GM10847 (cell line): ENCODE measurements around the gene GJB3.

Experiments used
- POLR2A ChIP-seq: IDR thresholded peaks from 2 replicates; pipeline ENCODE4 v1.6.1; 2011; ENCODE audit not compliant: insufficient read length; ENCODE audit errors: extremely low read depth

The GJB3 gene

GRCh38 chr1:34781071-34781843 lies at the start of gene GJB3:
Gene GJB3 (plus strand): TSS chr1:34781214. CDS start chr1:34784763, 3,549 bp downstream.
- no peak for TF ChIP-seq POLR2A

- no peak for TF ChIP-seq POLR2A
These were observed 44.3 kb upstream of the GJB3 start for GRCh38 chr1:34736692-34737091.

GRCh38 chr1:34739613-34740012 lies 41.4 kb upstream of the GJB3 start:
- no peak for TF ChIP-seq POLR2A

GRCh38 chr1:34740161-34740868 lies 40.7 kb upstream of the GJB3 start:
- no peak for TF ChIP-seq POLR2A

- TF ChIP-seq POLR2A: no peak
These were observed 38.2 kb upstream of the GJB3 start for GRCh38 chr1:34742667-34743270.

- no peak for TF ChIP-seq POLR2A
These were observed 37.2 kb upstream of the GJB3 start for GRCh38 chr1:34743775-34744174.

- TF ChIP-seq POLR2A: no peak
These were observed 36.2 kb upstream of the GJB3 start for GRCh38 chr1:34744851-34745250.

GRCh38 chr1:34745666-34746065 lies 35.3 kb upstream of the GJB3 start:
- no peak for TF ChIP-seq POLR2A

- TF ChIP-seq POLR2A: no peak
These were observed 34.9 kb upstream of the GJB3 start for GRCh38 chr1:34746101-34746500.

GRCh38 chr1:34746785-34747637 lies 34.0 kb upstream of the GJB3 start:
- TF ChIP-seq POLR2A: no peak

GRCh38 chr1:34747638-34747941 lies 33.4 kb upstream of the GJB3 start:
- no peak for TF ChIP-seq POLR2A

- no peak for TF ChIP-seq POLR2A
These were observed 31.0 kb upstream of the GJB3 start for GRCh38 chr1:34749992-34750391.

- no peak for TF ChIP-seq POLR2A
These were observed 30.4 kb upstream of the GJB3 start for GRCh38 chr1:34750610-34751009.

- TF ChIP-seq POLR2A: no peak
These were observed 27.9 kb upstream of the GJB3 start for GRCh38 chr1:34753163-34753562.

- no peak for TF ChIP-seq POLR2A
These were observed 25.9 kb upstream of the GJB3 start, which contains the start of gene GJB5 for GRCh38 chr1:34754964-34755637. Gene GJB5 (plus strand): TSS chr1:34755047. CDS start chr1:34757331, 2,284 bp downstream.
